Kidney (tissue), 14 donors: Measurements from ENCODE around the gene SCN1A. TPM values are rescaled to one million over a fixed set of nuclear protein-coding genes. Genes with fewer than 3 reads are reported as not detected.

Source experiments
- DNase-seq, 5 donors: peaks; one replicate each; pipeline ENCODE4 v3.0.0-alpha.2; 2013 to 2020
- FAIRE-seq: peaks from 2 replicates; lab custom pipeline; 2012; peaks lifted over from hg19 to GRCh38; lab: Jason Lieb, UNC
- H3K27ac ChIP-seq, 2 donors: one replicate each; pipeline ENCODE4 v1.7.0; 2013; ENCODE audit warnings: low read depth in 2 of 2, low read length in 2 of 2, inconsistent platforms in 1 of 2
- H3K27me3 ChIP-seq: one replicate; pipeline ENCODE4 v1.7.1; 2013; ENCODE audit warnings: low read length, inconsistent platforms; ENCODE audit not compliant: control insufficient read depth, insufficient read depth
- H3K36me3 ChIP-seq, 3 donors: one replicate each; pipeline versions ENCODE4 v1.7.0 to v1.7.1; 2013; ENCODE audit warnings: low read length in 3 of 3, control low read depth in 1 of 3, inconsistent platforms in 1 of 3; ENCODE audit not compliant: insufficient read depth in 3 of 3, control insufficient read depth in 2 of 3
- H3K4me1 ChIP-seq, 3 donors: one replicate each; pipeline versions ENCODE4 v1.7.0 to v1.7.1; 2013; ENCODE audit warnings: low read length in 3 of 3, inconsistent platforms in 1 of 3, low read depth in 1 of 3; ENCODE audit not compliant: control insufficient read depth in 2 of 3, insufficient read depth in 2 of 3
- H3K4me3 ChIP-seq, 3 donors: one replicate each; pipeline versions ENCODE4 v1.7.0 to v1.8.1; 2013; ENCODE audit warnings: low read length in 3 of 3, control low read depth in 1 of 3, inconsistent platforms in 1 of 3
- H3K9ac ChIP-seq, 3 donors: one replicate each; pipeline versions ENCODE4 v1.7.0 to v1.7.1; 2013; ENCODE audit warnings: low read length in 3 of 3, control low read depth in 1 of 3, inconsistent platforms in 1 of 3
- H3K9me3 ChIP-seq, 3 donors: one replicate each; pipeline versions ENCODE4 v1.7.0 to v1.7.1; 2013; ENCODE audit warnings: low read length in 3 of 3, control low read depth in 1 of 3, inconsistent platforms in 1 of 3; ENCODE audit not compliant: control insufficient read depth in 2 of 3, insufficient read depth in 1 of 3
- CTCF ChIP-seq: IDR thresholded peaks from 3 replicates; pipeline ENCODE4 v1.5.1; 2012; ENCODE audit warnings: mild to moderate bottlenecking, moderate library complexity, borderline replicate concordance; ENCODE audit not compliant: insufficient read depth; ENCODE audit errors: extremely low read depth
- intact Hi-C: fragments of 100-400 bp; cut with DNase I; formaldehyde crosslinking; loops from one replicate; pipeline ENCODE4 v1.11.1; 2022
- polyA plus RNA-seq: library from polyadenylated mRNA; stranded (reverse); fragments of 350-450 nt; fragmentation: Illumina TruSeq; extraction: RNeasy Lipid Tissue Mini Kit (QIAGEN cat#74804); gene quantifications from one replicate; pipeline ENCODE4 v1.2.3, GENCODE V29; 2014; ENCODE audit warnings: low read depth, low replicate concordance; ENCODE audit not compliant: insufficient read depth
- total RNA-seq: library from RNA; stranded (reverse); fragmentation: NEBNext Ultra II Directional; extraction: Animal tissue kit (Norgen Biotek cat#: 25700); gene quantifications from one replicate; pipeline ENCODE4 v1.2.1, GENCODE V29; 2021
- donor health status: control.
- donor health status: control.
- donor health status: control.
- donor health status: control.
- donor health status: control.
- donor health status: DM: yes; HTN: yes; CAD: no.
- donor health status: Normal renal cell carcinoma (clear cell type).

SCN1A gene
- total and polyA plus RNA-seq, 2 donors from 2014 or later, result not detected

- DNase-seq (no peak), FAIRE-seq (no peak)
- no peaks in the 10 kb centered on the region for H3K9me3 ChIP-seq
- no peak overlapping the region for H3K27ac ChIP-seq
- H3K4me3 ChIP-seq, result no peak overlapping the region
- intact Hi-C loops, result no loop called here
- H3K27me3 ChIP-seq, result no peaks in the 10 kb centered on the region
- no peaks in the 10 kb centered on the region for H3K36me3 ChIP-seq
- H3K9ac ChIP-seq, result no peak overlapping the region
- no peak for TF ChIP-seq CTCF
- no peaks in the 10 kb centered on the region for H3K4me1 ChIP-seq
Observed at GRCh38 chr2:166081852-166082251, 46.0 kb downstream of the SCN1A start.

- Histone ChIP-seq H3K27me3 (no peaks in the 10 kb centered on the region), H3K9me3 (no peaks in the 10 kb centered on the region), H3K27ac (no peak overlapping the region), H3K36me3 (no peaks in the 10 kb centered on the region), H3K9ac (no peak overlapping the region), H3K4me1 (no peaks in the 10 kb centered on the region), H3K4me3 (no peak overlapping the region)
- intact Hi-C loops, result no loop called here
- FAIRE-seq (no peak), DNase-seq (no peak)
- no peak for TF ChIP-seq CTCF
Observed at GRCh38 chr2:166081131-166081632, 46.6 kb downstream of the SCN1A start.

- Histone ChIP-seq H3K27me3 (no peaks in the 10 kb centered on the region), H3K9me3 (no peaks in the 10 kb centered on the region), H3K36me3 (no peaks in the 10 kb centered on the region), H3K4me3 (no peak overlapping the region), H3K9ac (no peak overlapping the region), H3K4me1 (no peaks in the 10 kb centered on the region), H3K27ac (no peak overlapping the region)
- intact Hi-C loops, result no loop called here
- no peak for DNase-seq
- no peak for TF ChIP-seq CTCF
- no peak for FAIRE-seq
Observed at GRCh38 chr2:166074430-166074829, 53.4 kb downstream of the SCN1A start.

- no peaks in the 10 kb centered on the region for H3K9me3 ChIP-seq
- no peaks in the 10 kb centered on the region for H3K36me3 ChIP-seq
- intact Hi-C loops, result no loop called here
- no peak overlapping the region for H3K4me3 ChIP-seq
- no peak overlapping the region for H3K9ac ChIP-seq
- H3K27ac ChIP-seq, result no peak overlapping the region
- FAIRE-seq (no peak), DNase-seq (no peak)
- H3K27me3 ChIP-seq, result no peaks in the 10 kb centered on the region
- no peaks in the 10 kb centered on the region for H3K4me1 ChIP-seq
- TF ChIP-seq CTCF, result no peak
Observed at GRCh38 chr2:166074011-166074410, 53.8 kb downstream of the SCN1A start.
